NCI-H1417 treated with DMSO at 0.1 percent for 48 hours (cell line): ENCODE results near the gene C14orf180.
"Not testable (repeated sequence)": the region's sequence is repeated elsewhere in the genome, so short reads cannot be mapped to it uniquely, and the experiment has no call there.

Experiments used
- DNase-seq: peaks from one replicate; lab custom pipeline; 2025; lab: John Stamatoyannopoulos, UW

Gene C14orf180

GRCh38 chr14:104579939-104580338, 375 bp downstream of the C14orf180 start:
- not testable (repeated sequence) for DNase-seq

- DNase-seq = no peak
Observed at GRCh38 chr14:104580961-104581360, 1.4 kb downstream of the C14orf180 start.

DNA sequence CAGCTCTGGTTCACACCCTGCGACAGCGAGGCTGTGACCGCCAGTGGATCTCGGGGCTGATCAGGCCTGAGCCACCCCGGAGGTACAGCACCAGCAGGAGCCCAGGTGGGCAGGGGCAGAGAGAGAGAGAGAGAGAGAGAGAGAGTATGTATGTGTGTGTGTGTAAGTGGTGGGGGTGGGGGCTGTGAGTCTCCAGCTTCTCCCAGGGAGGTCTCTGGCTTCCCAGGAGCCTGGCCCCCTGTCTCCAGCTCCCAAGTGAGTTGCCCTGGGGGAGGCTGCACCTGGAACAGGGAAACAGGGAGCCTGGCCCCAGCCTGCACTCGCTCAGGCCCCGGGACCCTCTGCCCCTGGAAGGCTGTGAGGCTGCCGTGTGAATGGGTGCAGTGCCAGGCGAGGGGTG, 2.0 kb downstream of the C14orf180 start:
- DNase-seq = no peak

DNA sequence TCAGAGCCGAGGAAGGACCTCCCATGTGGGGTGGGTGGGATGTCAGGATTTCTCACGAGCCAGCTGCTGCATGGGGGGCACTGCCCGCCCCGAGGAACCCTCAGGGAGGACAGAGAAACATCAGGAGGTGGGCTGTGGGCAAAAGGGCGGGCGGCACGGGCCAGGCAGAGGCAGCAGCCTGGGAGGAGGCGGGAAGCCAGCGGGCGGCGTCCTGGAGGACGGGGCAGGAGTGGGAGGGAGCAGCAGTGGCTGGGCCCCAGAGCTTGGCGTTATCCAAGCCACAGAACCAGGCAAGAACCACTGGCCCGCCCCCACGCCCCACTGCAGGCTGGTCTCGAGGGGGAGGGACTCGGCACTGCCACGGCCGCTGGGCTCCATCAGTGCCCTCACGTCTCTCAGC, 2.4 kb downstream of the C14orf180 start:
- no peak for DNase-seq

DNA sequence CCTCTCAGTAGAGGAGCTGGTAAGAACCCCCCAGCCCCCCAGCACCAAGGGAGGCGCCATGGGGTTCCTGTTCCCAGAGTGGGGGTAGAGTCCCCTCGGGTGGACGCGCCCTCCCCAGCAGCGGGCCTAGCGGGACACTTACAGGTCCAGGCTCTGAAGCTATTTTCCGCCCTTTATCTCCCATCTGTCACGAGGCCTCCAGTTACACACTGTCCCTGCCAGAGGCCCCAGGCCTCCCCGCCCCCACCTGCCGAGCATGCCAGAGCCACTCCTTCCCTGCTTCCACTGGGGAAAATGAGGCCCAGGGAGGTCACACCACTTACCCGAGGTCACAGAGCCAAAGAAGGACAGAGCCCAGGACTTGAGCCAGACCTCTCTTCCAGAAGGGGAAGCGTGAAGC, 3.1 kb downstream of the C14orf180 start:
- no peak for DNase-seq

DNA sequence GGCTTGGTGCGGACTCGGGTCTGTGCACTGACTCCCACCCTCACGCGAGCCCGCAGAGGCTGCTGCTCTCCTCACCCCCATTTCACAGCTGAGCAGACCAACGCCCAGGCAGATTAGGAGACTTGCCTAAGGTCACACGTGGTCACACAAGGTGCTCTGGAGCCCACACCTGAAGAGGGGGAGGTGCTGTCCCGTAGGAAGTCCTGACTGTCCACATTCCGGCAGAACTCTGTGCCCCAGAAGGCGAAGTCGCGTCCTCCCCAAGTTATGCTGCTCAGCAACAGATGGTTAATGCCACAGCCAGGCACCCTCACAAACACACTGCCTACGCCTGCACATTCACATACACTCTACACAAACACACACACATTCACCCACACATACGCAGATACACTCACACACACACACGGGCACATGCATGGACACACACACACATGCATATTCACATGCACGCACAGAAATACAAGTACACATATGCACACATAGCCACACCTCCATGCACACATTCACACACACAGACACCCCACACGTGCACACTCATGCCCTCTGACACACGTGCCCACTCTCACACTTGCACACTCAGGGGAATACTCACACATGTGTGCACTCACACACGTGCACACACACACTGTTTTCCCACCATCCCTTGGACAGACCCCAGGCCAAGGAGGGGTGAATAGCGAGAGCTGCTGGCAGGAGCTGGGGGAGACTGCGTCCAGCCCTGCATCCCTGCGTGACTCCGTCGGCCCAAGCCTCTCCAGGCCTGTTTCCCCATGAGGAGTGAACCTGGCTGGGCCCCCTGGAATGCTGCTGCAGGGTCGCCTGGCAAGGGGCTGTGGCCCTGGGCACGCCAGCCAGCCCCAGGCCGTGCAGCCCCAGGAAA, 4.1 kb downstream of the C14orf180 start:
- DNase-seq = no peak

- no peak for DNase-seq
Observed at GRCh38 chr14:104584557-104584956, 5.0 kb downstream of the C14orf180 start.

DNA sequence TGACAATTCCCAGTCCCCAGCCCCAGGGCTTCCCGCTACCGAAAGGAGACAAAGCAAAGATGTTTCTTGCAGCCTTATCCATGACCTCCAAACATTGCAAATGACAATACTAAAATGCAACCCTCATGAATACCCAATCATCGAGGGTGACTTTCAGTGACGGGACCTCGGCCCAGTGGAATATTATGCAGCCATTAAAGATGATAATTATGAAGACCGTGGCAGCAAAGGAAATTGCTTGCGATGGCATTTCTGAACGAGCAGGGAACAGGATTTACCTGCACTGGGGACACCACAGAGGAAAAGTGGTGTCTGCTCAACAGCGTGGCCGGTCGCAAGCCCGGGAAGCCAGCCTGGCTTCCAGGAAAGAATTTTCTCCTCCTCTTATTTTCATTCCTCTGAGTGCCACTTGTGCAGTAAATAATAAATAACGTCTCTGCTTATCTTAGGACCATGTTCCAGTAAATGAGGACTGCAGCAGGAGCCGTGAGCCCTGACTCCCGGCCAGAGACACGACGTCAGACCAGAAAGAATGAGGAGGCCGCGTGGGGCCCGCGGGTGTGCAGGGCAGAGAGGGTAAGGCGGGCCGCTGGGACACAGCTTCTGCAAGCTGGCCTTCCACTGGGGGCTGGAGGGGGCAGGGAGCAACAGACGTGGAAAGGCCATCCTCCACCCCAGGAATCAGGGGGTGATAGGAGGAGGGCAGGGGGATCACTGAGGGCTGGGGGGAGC, 6.6 kb downstream of the C14orf180 start:
- no peak for DNase-seq

GRCh38 chr14:104586832-104587620, 7.5 kb downstream of the C14orf180 start:
- no peak for DNase-seq

GRCh38 chr14:104587641-104588040, 8.1 kb downstream of the C14orf180 start:
- no peak for DNase-seq

DNA sequence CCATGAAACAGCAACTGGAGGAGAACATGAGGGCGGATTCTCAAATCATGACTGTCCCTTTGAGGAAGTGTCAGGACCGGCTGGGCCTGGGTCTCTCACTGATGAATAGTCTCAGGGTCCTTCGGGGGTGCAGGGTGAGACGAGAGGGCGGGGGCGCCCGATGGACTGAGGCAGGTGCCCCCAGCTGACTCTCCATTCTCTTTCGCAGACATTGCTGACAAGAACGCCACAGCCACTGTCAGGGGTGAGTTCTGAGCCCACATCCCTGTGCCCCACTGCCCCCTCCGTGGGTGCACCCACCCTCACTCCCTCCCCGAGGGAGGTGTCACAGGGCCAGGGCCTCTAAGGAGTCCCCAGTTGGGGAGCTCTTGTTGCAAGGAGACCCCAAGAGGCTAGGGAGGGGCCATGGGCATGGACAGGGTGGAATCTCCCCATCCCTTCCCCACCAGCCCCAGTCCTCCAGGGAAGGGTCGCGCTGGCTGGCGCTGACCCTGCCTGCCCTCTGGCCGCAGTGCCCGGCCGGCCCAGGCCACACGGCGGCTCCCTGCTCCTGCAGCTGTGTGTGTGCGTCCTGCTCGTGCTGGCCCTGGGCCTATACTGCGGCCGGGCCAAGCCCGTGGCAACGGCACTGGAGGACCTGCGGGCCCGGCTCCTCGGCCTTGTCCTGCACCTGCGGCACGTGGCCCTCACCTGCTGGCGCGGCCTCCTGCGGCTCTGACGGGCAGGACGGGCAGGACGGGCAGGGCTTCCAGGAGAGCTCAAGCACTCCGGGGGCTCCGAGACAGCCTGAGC, 8.7 kb downstream of the C14orf180 start:
- DNase-seq = peak; percentile 5

GRCh38 chr14:104589338-104590195, 10.0 kb downstream of the C14orf180 start:
- no peak for DNase-seq

GRCh38 chr14:104590240-104590965, 10.8 kb downstream of the C14orf180 start:
- no peak for DNase-seq

GRCh38 chr14:104591031-104591430, 11.5 kb downstream of the C14orf180 start:
- no peak for DNase-seq

- no peak for DNase-seq
Observed at GRCh38 chr14:104591506-104592291, 12.1 kb downstream of the C14orf180 start.

- DNase-seq = no peak
Observed at GRCh38 chr14:104592292-104592672, 12.7 kb downstream of the C14orf180 start.

- DNase-seq = no peak
Observed at GRCh38 chr14:104592785-104593184, 13.2 kb downstream of the C14orf180 start.

DNA sequence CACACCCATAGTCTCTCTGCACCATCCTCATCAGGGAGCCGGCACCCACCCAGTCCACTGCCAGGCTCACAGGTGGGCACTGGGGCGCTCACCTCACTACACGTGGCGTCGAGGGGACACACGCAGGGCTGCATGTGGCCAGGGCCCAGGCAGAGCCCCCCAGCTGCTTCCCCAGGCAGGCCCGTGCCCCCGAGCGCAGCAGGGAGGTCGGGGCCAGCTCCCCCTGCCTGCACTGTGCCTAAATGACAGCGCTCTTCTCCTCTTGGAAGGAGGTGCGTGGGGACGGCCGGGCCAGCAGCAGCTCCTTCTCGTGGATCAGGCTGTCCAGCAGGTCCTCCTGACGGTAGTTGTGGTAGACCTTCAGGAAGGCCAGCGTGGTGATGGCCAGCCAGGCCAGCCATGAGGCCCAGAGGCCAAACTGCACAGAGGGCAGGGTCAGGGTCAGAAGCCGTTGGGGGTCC, 13.7 kb downstream of the C14orf180 start:
- DNase-seq = no peak

DNA sequence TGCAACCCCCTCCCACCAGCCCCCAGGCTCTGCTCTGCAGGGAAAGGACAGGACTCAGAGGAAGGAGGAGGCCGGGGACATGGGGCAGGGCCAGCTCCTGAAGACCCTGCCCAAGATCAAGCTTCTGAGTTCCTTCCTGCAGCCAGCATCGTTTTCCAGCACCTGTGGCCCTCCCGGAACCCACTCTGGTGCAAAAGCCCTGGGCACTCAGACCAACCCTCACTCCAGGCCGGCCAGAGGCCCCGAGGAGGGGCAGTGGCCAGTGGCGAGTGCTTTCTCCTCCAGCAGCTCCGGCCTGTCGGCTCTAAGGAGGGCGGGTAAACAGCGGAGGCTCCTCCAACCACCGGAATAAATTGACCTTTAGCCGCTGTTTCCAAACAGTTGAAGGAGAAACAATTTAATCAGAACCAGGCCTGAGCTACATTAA, 14.2 kb downstream of the C14orf180 start:
- DNase-seq = no peak
